OCI-LY3 (cell line): Measurements from ENCODE around the gene ATP10A.

Source experiments
- H2AFZ ChIP-seq: fragments of 200-600, 300-600 bp; shearing (Covaris generic); 2 replicates; pipeline ENCODE4 v1.6.0; 2014; ENCODE audit warnings: antibody characterized with exemption, low read depth, low read length
- H3K27ac ChIP-seq: fragments of 200-600, 300-600 bp; sonication (generic); 2 replicates; pipeline ENCODE4 v1.5.1; 2014; ENCODE audit warnings: mild to moderate bottlenecking, low read length, moderate library complexity, mixed read lengths
- H3K27me3 ChIP-seq: fragments of 200-600, 300-600 bp; sonication (generic); 2 replicates; pipeline ENCODE4 v1.6.1; 2014; ENCODE audit warnings: low read depth, low read length, mixed read lengths
- H3K36me3 ChIP-seq: fragments of 200-600, 300-600 bp; sonication (generic); replicated peaks from 2 replicates; pipeline ENCODE3; 2014; ENCODE audit warnings: low read depth, low read length, mixed read lengths
- H3K4me1 ChIP-seq: fragments of 300-600, 200-600 bp; sonication (generic); 2 replicates; pipeline ENCODE4 v1.6.1; 2014; ENCODE audit warnings: low read length, mixed read lengths
- H3K4me2 ChIP-seq: fragments of 200-600, 300-600 bp; sonication (generic); 2 replicates; pipeline ENCODE4 v1.6.1; 2014; ENCODE audit warnings: low read length, mixed read lengths
- H3K4me3 ChIP-seq: fragments of 300-600, 200-600 bp; sonication (generic); 2 replicates; pipeline ENCODE4 v1.5.1; 2014; ENCODE audit warnings: antibody characterized with exemption, mild to moderate bottlenecking, low read length, moderate library complexity
- H3K79me2 ChIP-seq: fragments of 300-600, 200-600 bp; shearing (Covaris generic); 2 replicates; pipeline ENCODE4 v1.6.1; 2014; ENCODE audit warnings: mild to moderate bottlenecking, low read length, mixed read lengths
- H3K9ac ChIP-seq: fragments of 300-600, 200-600 bp; shearing (Covaris generic); 2 replicates; pipeline ENCODE4 v1.6.0; 2014; ENCODE audit warnings: mild to moderate bottlenecking, low read length, moderate library complexity
- H3K9me3 ChIP-seq: fragments of 200-600, 300-600 bp; shearing (Covaris generic); 2 replicates; pipeline ENCODE4 v1.6.1; 2014; ENCODE audit warnings: low read length, mixed read lengths; ENCODE audit not compliant: insufficient read depth
- H4K20me1 ChIP-seq: fragments of 200-600, 300-600 bp; sonication (generic); 2 replicates; pipeline ENCODE4 v1.6.1; 2016; ENCODE audit warnings: low read length, mixed read lengths; ENCODE audit not compliant: insufficient read depth
- CTCF ChIP-seq: fragments of 200-600, 300-600 bp; sonication (generic); IDR thresholded peaks from 2 replicates; pipeline ENCODE4 v1.5.1; 2014; ENCODE audit warnings: antibody characterized with exemption, low read length, low read depth
- EZH2phosphoT487 ChIP-seq: fragments of 200-600 bp; shearing (Covaris generic); IDR thresholded peaks from 2 replicates; pipeline ENCODE4 v1.6.1; 2018; ENCODE audit warnings: antibody characterized with exemption, mixed run types, low read depth

ATP10A gene

GRCh38 chr15:25901811-25902605 lies 38.9 kb upstream of the ATP10A start:
- Histone ChIP-seq H3K36me3 (no peaks in the 10 kb centered on the region), H3K4me3 (no peak overlapping the region), H3K27ac (no peak overlapping the region), H3K4me1 (no peaks in the 10 kb centered on the region), H3K79me2 (no peaks in the 10 kb centered on the region), H3K9me3 (no peaks in the 10 kb centered on the region), H3K4me2 (no peak overlapping the region), H3K9ac (no peak overlapping the region), H3K27me3 (no peaks in the 10 kb centered on the region), H2AFZ (no peak overlapping the region), H4K20me1 (no peaks in the 10 kb centered on the region)
- TF ChIP-seq EZH2phosphoT487 (no peak), CTCF (no peak)

GRCh38 chr15:25900901-25901300 lies 37.8 kb upstream of the ATP10A start:
- no peak for TF ChIP-seq CTCF
- H3K9ac ChIP-seq, result no peak overlapping the region
- H3K36me3 ChIP-seq, result no peaks in the 10 kb centered on the region
- H3K4me2 ChIP-seq, result no peak overlapping the region
- no peak overlapping the region for H3K4me3 ChIP-seq
- H3K27ac ChIP-seq, result no peak overlapping the region
- no peaks in the 10 kb centered on the region for H3K27me3 ChIP-seq
- H3K9me3 ChIP-seq, result no peaks in the 10 kb centered on the region
- H3K79me2 ChIP-seq, result no peaks in the 10 kb centered on the region
- H3K4me1 ChIP-seq, result no peaks in the 10 kb centered on the region
- no peak overlapping the region for H2AFZ ChIP-seq
- H4K20me1 ChIP-seq, result no peaks in the 10 kb centered on the region

DNA sequence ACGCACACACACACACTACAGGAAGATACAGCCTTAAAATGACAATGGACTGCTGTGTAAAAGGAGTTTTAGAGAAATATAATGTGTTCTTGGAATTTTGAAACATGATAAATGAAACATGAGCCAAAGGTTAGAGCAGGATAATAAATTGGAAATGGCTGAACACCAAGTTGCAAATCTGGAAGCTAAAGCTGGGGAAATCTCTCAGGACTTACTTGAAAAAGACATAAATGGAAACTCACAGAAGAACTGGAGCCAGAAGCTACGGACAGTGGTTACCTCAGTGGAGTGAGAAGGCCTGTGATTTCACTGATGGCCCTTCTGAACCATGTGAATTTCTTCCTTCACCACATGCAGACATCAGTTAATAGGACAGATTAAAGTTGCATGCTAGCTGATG lies 37.3 kb upstream of the ATP10A start:
- Histone ChIP-seq H3K36me3 (no peaks in the 10 kb centered on the region), H4K20me1 (no peaks in the 10 kb centered on the region), H3K4me2 (no peak overlapping the region), H3K4me3 (no peak overlapping the region), H3K27me3 (no peaks in the 10 kb centered on the region), H3K9me3 (no peaks in the 10 kb centered on the region), H3K9ac (no peak overlapping the region), H3K27ac (no peak overlapping the region), H3K79me2 (no peaks in the 10 kb centered on the region), H2AFZ (no peak overlapping the region), H3K4me1 (no peaks in the 10 kb centered on the region)
- no peak for TF ChIP-seq EZH2phosphoT487
- TF ChIP-seq CTCF, result no peak

GRCh38 chr15:25899870-25900269 lies 36.7 kb upstream of the ATP10A start:
- Histone ChIP-seq H3K27me3 (no peaks in the 10 kb centered on the region), H3K4me2 (no peak overlapping the region), H3K79me2 (no peaks in the 10 kb centered on the region), H4K20me1 (no peaks in the 10 kb centered on the region), H3K4me3 (no peak overlapping the region), H3K4me1 (no peaks in the 10 kb centered on the region), H3K36me3 (no peaks in the 10 kb centered on the region), H2AFZ (no peak overlapping the region), H3K9ac (no peak overlapping the region), H3K9me3 (no peaks in the 10 kb centered on the region), H3K27ac (no peak overlapping the region)
- TF ChIP-seq EZH2phosphoT487 (no peak), CTCF (no peak)
